ENCODE data around the gene RBM12. TPM values are rescaled to one million over a fixed set of nuclear protein-coding genes. Genes with fewer than 3 reads are reported as not detected.
A peak's percentile ranks its signal among the peaks of the same experiment; 100 is the strongest.
"Not testable (repeated sequence)": the region's sequence is repeated elsewhere in the genome, so short reads cannot be mapped to it uniquely, and the experiment has no call there.

RBM12 gene, protein sequence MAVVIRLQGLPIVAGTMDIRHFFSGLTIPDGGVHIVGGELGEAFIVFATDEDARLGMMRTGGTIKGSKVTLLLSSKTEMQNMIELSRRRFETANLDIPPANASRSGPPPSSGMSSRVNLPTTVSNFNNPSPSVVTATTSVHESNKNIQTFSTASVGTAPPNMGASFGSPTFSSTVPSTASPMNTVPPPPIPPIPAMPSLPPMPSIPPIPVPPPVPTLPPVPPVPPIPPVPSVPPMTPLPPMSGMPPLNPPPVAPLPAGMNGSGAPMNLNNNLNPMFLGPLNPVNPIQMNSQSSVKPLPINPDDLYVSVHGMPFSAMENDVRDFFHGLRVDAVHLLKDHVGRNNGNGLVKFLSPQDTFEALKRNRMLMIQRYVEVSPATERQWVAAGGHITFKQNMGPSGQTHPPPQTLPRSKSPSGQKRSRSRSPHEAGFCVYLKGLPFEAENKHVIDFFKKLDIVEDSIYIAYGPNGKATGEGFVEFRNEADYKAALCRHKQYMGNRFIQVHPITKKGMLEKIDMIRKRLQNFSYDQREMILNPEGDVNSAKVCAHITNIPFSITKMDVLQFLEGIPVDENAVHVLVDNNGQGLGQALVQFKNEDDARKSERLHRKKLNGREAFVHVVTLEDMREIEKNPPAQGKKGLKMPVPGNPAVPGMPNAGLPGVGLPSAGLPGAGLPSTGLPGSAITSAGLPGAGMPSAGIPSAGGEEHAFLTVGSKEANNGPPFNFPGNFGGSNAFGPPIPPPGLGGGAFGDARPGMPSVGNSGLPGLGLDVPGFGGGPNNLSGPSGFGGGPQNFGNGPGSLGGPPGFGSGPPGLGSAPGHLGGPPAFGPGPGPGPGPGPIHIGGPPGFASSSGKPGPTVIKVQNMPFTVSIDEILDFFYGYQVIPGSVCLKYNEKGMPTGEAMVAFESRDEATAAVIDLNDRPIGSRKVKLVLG
- 10 to 100 TPM; 44.6 to 63.0 (median 52.2) TPM for total RNA-seq
- 1 to 10 TPM; 6.0 to 10.0 TPM for polyA plus RNA-seq
- long read RNA-seq, donor 1, full-length matches to known transcripts, result 8 of 13 reads
- long read RNA-seq, donor 1, partial matches to known transcripts, result 0 of 13 reads
- long read RNA-seq, donor 1, other reads (novel, unspliced or antisense), result 5 of 13 reads
- long read RNA-seq, donor 2, full-length matches to known transcripts, result 12 of 22 reads
- long read RNA-seq, donor 2, partial matches to known transcripts, result 0 of 22 reads
- long read RNA-seq, donor 2, other reads (novel, unspliced or antisense), result 10 of 22 reads
- long read RNA-seq, donor 3, full-length matches to known transcripts, result 23 of 43 reads
- long read RNA-seq, donor 3, partial matches to known transcripts, result 1 of 43 reads
- long read RNA-seq, donor 3, other reads (novel, unspliced or antisense), result 19 of 43 reads

DNA sequence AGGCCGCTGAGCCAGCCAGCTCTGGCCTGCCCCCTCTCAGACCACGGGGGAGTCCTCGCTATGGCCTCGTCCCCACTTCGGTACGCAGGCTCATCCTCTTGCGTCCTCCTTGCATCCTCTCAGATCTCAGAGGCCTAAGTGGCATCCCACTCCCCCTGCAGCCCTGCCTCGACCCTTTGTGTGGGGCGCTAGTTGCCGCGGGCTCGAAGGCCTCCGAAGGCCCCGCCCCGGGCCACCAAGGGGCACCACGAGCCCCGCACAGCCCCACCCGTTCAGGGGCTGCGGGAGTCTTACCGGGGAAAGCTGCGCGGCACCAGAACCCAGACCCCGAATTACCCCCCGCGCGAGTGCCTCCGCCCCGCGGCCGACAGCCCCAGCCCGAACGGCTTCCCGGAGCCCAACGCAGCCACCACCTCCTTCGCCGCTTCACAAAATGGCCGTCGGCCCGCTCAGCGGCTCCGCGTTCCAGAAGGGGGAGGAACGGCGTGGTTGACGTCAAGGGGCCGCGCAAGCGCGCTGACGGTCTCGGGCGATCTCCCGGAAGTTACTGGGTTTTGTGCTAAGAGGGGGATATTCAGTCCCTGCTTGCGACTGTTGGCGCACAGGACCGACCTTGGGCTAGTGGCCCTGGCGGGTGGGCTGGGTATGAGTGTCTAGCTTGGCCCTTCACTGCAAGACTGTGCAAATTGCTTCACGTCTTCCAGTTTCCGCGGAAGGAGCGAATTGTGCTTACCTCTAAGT is at the start of gene RBM12, which contains the start of gene CPNE1:
RBM12 (minus strand) TSS at position 435 of the 741 bp plus-strand sequence. CDS start 9,578 bp downstream, outside the sequence.
CPNE1 (minus strand) TSS at position 435 of the 741 bp plus-strand sequence. CDS start 31,977 bp downstream, outside the sequence.
- WGBS, 2 donors, result 1% methylated on average over 61 of the region's 61 CpGs
- H3K9me3 ChIP-seq, result no peaks in the 10 kb centered on the region
- ATAC-seq, result peak; percentile 96 to 98 (median 97)
- H3K4me1 ChIP-seq, result peaks cover 3 to 45% (median 39%) of the 10 kb centered on the region in 9 donors
- H3K36me3 ChIP-seq, result peaks cover 0 to 23% (median 12%) of the 10 kb centered on the region in 9 donors
- TF ChIP-seq, protein P1, sequence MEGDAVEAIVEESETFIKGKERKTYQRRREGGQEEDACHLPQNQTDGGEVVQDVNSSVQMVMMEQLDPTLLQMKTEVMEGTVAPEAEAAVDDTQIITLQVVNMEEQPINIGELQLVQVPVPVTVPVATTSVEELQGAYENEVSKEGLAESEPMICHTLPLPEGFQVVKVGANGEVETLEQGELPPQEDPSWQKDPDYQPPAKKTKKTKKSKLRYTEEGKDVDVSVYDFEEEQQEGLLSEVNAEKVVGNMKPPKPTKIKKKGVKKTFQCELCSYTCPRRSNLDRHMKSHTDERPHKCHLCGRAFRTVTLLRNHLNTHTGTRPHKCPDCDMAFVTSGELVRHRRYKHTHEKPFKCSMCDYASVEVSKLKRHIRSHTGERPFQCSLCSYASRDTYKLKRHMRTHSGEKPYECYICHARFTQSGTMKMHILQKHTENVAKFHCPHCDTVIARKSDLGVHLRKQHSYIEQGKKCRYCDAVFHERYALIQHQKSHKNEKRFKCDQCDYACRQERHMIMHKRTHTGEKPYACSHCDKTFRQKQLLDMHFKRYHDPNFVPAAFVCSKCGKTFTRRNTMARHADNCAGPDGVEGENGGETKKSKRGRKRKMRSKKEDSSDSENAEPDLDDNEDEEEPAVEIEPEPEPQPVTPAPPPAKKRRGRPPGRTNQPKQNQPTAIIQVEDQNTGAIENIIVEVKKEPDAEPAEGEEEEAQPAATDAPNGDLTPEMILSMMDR (IDR thresholded peaks at IDR 0.05), result no peak
- DNase-seq, result peak; percentile 92 to 94
- peak within 1 kb of the TSS; percentile 68 to 96 (median 79) for H3K4me3 ChIP-seq
- peak within 1 kb of the TSS; percentile 90 to 100 (median 97) for H3K27ac ChIP-seq
- intact Hi-C loops (cut with DNase I), result loop anchor here in 8 of 10 donors (2.0 to 10.0 kb wide), 6 partner anchors 47 to 200 kb away; partner anchors contain the start of genes SPAG4 (in 6 of the 8) and ERGIC3 (in 2 of the 8)
- H3K27me3 ChIP-seq, result no peaks in the 10 kb centered on the region

DNA sequence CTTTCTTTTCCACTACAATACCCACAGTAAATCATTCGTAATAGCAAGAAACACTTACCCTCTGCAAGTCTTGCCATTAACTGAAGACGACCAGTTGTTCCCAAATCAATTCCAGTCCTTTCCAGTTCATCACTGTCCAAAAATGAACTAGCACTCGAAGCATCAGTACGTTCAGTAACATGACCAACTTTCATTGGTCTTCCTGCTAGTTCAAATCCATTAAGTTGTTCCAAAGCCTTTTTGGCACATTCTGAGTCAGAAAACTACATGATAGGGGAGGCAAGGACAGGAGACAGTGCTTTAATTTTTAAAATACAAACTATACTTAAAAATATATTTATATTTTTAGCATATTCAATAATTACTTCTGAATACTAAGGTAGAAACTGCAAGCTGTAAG is 49.4 kb upstream of the RBM12 start:
- Histone ChIP-seq H3K27ac (no peak overlapping the region), H3K4me3 (no peak overlapping the region)

DNA sequence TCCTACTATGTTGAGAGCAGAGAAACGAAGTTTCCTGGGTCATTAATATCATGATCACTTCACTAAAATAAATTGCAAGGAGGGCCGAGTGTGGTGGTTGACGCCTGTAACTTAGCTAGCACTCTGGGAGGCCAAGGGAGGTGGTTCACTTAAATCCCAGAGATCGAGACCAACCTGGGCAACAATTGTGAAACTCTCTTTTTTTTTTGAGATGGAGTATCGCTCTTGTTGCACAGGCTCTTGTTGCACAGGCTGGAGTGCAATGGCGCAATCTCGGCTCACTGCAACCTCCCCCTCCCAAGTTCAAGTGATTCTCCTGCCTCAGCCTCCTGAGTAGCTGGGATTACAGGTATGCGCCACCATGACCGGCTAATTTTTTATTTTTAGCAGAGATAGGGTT is 48.4 kb upstream of the RBM12 start:
- not testable (repeated sequence) for DNase-seq, H3K9me3 ChIP-seq, H3K27me3 ChIP-seq, H3K4me3 ChIP-seq, H3K27ac ChIP-seq
- Histone ChIP-seq H3K4me1 (peaks cover 0 to 77% (median 27%) of the 10 kb centered on the region in 9 donors), H3K36me3 (peaks cover 9 to 100% (median 90%) of the 10 kb centered on the region in 9 donors)
- 84 to 89% methylated on average over 9 of the region's 9 CpGs for WGBS, 2 donors
- intact Hi-C loops (cut with DNase I), result loop anchor here in 2 of 10 donors (10.0 kb wide), 1 partner anchor 172 kb away; no protein-coding TSS in a partner anchor
- peak in 1 of 8 donors; percentile 34 for ATAC-seq

More for the DNA sequence above, 49.4 kb upstream of the RBM12 start:
- no peaks in the 10 kb centered on the region for H3K9me3 ChIP-seq
- TF ChIP-seq, protein P1 (IDR thresholded peaks at IDR 0.05), result no peak
- peaks cover 10 to 100% (median 90%) of the 10 kb centered on the region in 9 donors for H3K36me3 ChIP-seq
- DNase-seq, result no peak
- intact Hi-C loops (cut with DNase I), result loop anchor here in 2 of 10 donors (10.0 kb wide), 1 partner anchor 171 kb away; no protein-coding TSS in a partner anchor
- no peaks in the 10 kb centered on the region for H3K27me3 ChIP-seq
- WGBS, 2 donors, result 60 to 64% methylated on average over 4 of the region's 4 CpGs
- peaks cover 0 to 74% (median 22%) of the 10 kb centered on the region in 9 donors for H3K4me1 ChIP-seq
- no peak for ATAC-seq

Data from heart right ventricle (tissue), 16 donors.